GM04504 (cell line): ENCODE measurements around the gene ADAM29.
"Not testable (repeated sequence)": the region's sequence is repeated elsewhere in the genome, so short reads cannot be mapped to it uniquely, and the experiment has no call there.

Experiments used
- DNase-seq: peaks from one replicate; pipeline ENCODE4 v3.0.0-alpha.2; 2012; ENCODE audit warnings: low read depth

Gene ADAM29

DNA sequence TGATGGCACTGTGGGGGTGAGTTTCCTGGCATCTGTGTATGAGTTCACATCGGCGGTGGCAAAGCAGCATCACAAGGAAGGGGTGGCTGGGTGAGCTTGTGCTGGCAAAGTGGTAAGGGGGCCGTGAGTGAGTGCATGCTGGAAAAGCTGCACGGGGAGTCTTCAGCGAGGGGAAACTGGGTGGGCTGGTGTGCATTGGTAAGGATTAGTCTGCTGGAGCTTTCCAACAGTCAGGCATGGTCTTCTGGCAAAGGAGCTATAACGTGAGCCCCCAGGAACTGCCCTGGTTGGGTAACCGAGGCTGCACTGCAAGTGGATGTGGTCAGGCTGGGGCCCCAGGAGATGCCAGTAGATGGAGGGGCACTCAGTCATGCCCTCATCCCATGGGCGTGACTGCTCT lies 30.7 kb downstream of the ADAM29 start:
- no peak for DNase-seq

DNA sequence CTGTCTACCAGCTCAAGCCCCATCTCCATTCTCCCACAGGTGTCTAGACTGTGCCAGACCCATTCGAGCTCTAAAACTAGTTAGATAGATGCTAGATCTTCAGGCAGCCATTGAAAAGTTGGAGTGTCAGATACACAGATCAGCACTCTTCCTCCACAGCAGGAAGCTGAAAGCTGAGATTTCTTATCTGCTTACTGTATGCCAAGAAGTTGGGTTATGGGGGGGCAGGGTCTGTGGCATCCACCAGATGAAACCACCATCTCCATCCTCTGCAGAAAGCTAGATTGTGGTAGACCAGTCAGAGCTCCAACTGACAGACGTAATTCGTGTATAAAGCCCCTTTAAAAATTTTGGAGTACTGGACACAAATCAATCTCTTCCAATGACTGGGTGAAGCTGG lies 54.8 kb downstream of the ADAM29 start:
- DNase-seq, result no peak

DNA sequence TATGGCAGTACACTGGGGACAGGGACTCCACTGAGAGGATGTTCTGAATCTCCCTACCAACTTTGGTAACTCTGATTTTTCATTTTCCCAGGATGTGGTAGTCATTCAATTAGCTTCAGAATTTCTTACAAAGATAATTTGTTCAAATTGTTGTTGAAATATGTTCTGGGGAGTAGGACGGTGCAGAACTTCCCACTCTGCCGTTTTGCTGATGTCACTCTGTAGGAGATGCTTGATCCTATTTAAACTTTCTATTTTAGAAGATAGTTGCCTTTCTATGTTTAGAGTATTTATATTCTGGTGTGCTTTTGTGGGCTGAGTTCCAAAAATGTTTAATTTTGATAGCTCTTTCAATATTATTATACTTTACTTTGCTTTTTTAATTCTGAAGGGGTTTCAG lies 55.2 kb downstream of the ADAM29 start:
- DNase-seq, result no peak

DNA sequence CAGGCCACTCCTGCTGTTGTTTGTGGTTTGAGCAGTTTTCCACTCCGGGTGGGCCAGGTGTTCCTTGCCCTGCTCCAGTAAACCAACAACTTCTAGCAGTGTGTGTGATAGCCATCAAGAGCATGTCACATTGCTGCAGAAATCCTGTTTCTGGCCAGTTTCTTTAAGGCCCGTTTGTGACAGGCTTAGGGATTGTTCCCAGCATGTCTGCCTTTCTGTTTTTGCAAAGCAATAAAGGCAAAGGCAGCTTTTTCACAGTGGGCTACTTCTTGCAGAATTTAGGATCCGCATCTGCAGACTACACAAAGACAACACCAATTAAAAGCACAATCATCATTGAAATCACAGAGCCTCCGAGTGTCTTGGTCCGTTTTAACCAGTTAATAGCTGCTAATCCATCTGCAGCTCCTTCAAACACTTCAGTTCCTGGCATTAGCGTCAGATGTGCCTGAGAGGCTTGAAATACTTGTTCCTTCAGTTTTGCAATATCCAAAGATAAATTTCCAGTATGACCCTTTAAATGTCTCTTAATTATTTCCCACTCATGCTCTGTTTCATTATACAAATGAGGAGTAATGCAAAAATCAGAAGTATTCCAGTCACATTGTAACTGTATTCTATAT lies 65.1 kb downstream of the ADAM29 start:
- DNase-seq, result no peak

DNA sequence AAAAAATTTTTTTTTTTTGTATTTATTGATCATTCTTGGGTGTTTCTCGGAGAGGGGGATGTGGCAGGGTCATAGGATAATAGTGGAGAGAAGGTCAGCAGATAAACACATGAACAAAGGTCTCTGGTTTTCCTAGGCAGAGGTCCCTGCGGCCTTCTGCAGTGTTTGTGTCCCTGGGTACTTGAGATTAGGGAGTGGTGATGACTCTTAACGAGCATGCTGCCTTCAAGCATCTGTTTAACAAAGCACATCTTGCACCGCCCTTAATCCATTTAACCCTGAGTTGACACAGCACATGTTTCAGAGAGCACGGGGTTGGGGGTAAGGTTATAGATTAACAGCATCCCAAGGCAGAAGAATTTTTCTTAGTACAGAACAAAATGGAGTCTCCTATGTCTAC lies 65.7 kb downstream of the ADAM29 start:
- not testable (repeated sequence) for DNase-seq

DNA sequence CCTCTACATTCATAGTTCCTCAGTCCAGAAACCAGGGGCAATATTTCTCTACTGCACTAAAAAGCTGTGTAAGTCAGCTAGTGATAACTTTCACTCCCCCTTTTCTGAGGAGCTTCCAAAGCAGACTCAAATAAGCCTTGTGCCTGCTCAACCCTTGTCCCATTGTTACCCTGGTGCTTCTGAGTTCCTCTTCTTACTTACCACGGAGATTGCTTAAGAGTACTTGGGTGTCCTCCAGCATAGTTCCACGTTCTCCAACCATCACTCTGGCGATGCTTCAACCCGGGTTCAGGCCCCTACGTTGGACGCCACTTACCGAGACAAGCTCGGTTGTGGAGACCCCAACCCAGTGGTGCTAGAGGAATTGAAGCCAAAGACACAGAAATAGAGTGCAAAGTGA lies 71.6 kb downstream of the ADAM29 start:
- DNase-seq, result no peak

DNA sequence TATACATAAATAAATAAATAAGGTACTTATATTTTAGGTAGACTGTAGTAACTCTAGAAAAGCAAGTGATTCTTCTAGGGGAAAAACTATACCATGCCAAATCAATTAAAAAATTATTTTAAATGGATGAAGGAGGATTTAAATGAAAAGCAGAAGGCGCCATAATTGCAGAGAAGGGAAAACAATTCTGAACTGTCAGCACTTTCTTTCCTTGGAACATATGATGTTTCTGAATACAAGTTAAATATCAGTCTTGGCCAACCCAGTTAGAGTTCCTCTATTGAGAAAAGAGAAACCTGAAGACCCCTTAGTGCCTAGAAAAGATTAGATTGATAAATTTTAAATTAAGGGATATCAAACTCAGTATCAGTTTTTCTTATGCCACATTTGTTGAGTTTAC lies 75.8 kb downstream of the ADAM29 start:
- no peak for DNase-seq

DNA sequence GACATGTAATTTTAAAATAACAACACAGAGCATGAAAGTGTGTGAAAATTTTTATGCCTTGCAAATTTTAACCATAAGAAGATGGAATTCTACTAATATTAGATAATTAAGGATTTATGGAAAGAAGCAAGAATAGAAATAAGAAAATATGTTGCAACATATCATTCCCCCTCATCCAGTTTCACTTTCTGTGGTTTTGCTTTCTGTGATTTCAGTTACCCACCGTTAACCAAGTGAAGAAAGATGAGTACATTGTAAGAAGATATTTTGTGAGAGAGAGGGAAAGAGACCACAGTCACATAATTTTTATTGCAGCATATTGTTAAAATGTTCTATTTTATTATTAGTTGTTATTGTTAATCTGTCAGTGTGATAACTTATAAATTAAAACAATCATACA lies 77.9 kb downstream of the ADAM29 start:
- DNase-seq, result no peak

DNA sequence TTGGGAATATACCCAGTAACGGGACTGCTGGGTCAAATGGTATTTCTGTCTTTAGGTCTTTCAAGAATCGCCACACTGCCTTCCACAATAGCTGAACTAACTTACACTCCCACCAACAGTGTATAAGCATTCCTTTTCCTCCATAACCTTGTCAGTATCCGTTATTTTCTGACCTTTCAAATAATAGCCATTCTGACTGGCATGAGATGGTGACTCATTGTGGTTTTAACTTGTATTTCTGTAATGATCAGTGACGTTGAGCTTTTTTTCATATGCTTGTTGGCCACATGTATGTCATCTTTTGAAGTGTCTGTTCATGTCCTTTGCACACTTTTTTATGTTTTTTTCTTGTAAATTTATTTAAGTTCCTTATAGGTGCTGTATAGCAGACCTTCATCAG lies 81.2 kb downstream of the ADAM29 start:
- DNase-seq, result no peak

DNA sequence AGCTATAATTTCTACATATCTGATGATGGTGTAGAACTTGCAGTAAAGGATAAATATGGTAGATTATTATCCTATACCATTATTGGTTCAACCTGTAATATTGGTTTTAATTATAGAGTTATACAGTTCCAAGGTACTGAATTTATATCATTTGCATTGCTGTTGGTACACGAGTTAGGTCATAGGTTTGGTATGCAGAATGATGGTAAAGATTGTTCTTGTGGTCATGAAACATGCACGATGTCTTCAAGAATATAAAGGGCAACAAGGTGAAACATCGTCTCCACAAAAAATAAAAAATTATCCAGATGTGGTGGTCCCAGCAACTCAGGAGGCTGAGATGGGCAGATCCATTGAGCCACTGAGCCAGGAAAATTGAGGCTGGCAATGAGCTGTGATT lies 99.6 kb downstream of the ADAM29 start:
- no peak for DNase-seq

DNA sequence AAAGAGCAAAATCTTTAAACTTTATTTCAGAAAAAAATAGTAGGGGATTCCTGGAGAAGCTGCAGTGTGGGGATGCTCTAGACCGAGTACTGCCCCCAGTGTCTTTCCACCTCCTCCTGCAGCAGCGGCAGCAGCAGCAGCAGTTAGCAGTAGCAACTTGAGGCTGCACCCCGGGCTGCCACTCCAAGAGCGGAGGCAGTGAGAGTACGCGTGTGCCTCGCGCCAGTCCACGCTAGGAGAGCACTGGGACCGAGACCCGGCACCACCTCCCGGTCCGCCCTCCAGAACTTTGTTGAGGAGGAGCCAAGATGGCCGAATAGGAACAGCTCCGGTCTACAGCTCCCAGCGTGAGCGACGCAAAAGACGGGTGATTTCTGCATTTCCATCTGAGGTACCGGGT lies 101.3 kb downstream of the ADAM29 start:
- not testable (repeated sequence) for DNase-seq
